K562 (cell line): Measurements from ENCODE around the gene TMEM95. TPM values are rescaled to one million over a fixed set of nuclear protein-coding genes. Genes with fewer than 3 reads are reported as not detected.
A peak's percentile ranks its signal among the peaks of the same experiment; 100 is the strongest.

Experiments
- CREM ChIP-seq: IDR thresholded peaks from 2 replicates; pipeline ENCODE4 v1.6.1; 2014; ENCODE audit warnings: antibody characterized with exemption, low read depth
- EHMT2 ChIP-seq: fragments of 450-650 bp; IDR thresholded peaks from 2 replicates; pipeline ENCODE4 v1.6.1; 2018; ENCODE audit warnings: antibody characterized with exemption
- ESRRB ChIP-seq: fragments of 250-450 bp; sonication (Bioruptor Pico); IDR thresholded peaks from 2 replicates; pipeline ENCODE4 v1.5.0; 2020; ENCODE audit warnings: mild to moderate bottlenecking, moderate library complexity, borderline replicate concordance
- FOXJ3 ChIP-seq: sonication (generic); formaldehyde crosslinking; IDR thresholded peaks from 2 replicates; pipeline ENCODE4 v1.4.0; 2020; ENCODE audit warnings: mild to moderate bottlenecking, missing genetic modification reagents
- FOXK2 ChIP-seq, 2 experiments: fragments of 450-650 bp; IDR thresholded peaks in 1 of 2; conservative IDR thresholded peaks in 1 of 2; 2 replicates each; pipeline ENCODE4 v1.6.1; 2016; ENCODE audit warnings: low read depth in 2 of 2, mild to moderate bottlenecking in 1 of 2
- FOXP1 ChIP-seq: sonication (generic); formaldehyde crosslinking; IDR thresholded peaks from 2 replicates; pipeline ENCODE4 v1.8.0; 2022; ENCODE audit warnings: mild to moderate bottlenecking, missing genetic modification reagents
- HDAC2 ChIP-seq: fragments of 450-650 bp; IDR thresholded peaks from 2 replicates; pipeline ENCODE4 v1.6.1; 2016; ENCODE audit warnings: mild to moderate bottlenecking
- KAT7 ChIP-seq: sonication (generic); formaldehyde crosslinking; IDR thresholded peaks from 2 replicates; pipeline ENCODE4 v1.8.0; 2022; ENCODE audit warnings: missing genetic modification reagents, mild to moderate bottlenecking, borderline replicate concordance
- MAZ ChIP-seq, 2 experiments: fragments of 450-650 bp in 1 of 2; sonication (generic) in 1 of 2; formaldehyde crosslinking; IDR thresholded peaks in 1 of 2; conservative IDR thresholded peaks in 1 of 2; 2 replicates each; pipeline versions ENCODE4 v1.4.0 to v1.5.0; 2020; ENCODE audit warnings: mild to moderate bottlenecking in 1 of 2, missing genetic modification reagents in 1 of 2
- MED1 ChIP-seq: sonication (generic); formaldehyde crosslinking; IDR thresholded peaks from 2 replicates; pipeline ENCODE4 v1.8.1; 2023; ENCODE audit warnings: missing genetic modification reagents, borderline replicate concordance
- MYBL2 ChIP-seq, 2 experiments: fragments of 450-650 bp in 1 of 2; sonication (generic) in 1 of 2; formaldehyde crosslinking in 1 of 2; IDR thresholded peaks; 2 replicates each; pipeline versions ENCODE4 v1.6.1 to v1.8.1; 2017 to 2022; ENCODE audit warnings: borderline replicate concordance in 1 of 2, inconsistent platforms in 1 of 2, low read depth in 1 of 2, mild to moderate bottlenecking in 1 of 2, missing genetic modification reagents in 1 of 2, moderate library complexity in 1 of 2
- NR2C2 ChIP-seq, 2 experiments: fragments of 200-800 bp in 1 of 2; sonication (Bioruptor generic) in 1 of 2; sonication (generic) in 1 of 2; formaldehyde crosslinking in 1 of 2; IDR thresholded peaks; 2 replicates each; pipeline versions ENCODE4 v1.6.1 to v1.8.0; 2016 to 2022; ENCODE audit warnings: mild to moderate bottlenecking in 1 of 2, missing compliant biosample characterization in 1 of 2, missing genetic modification characterization in 1 of 2, missing genetic modification reagents in 1 of 2
- SAP30 ChIP-seq: fragments of 200-600 bp; sonication (generic); IDR thresholded peaks from 2 replicates; pipeline ENCODE4 v1.6.1; 2012; ENCODE audit warnings: borderline replicate concordance, low read depth, mild to moderate bottlenecking, moderate library complexity, low read length, control low read depth, inconsistent platforms; ENCODE audit not compliant: insufficient read depth, poor library complexity, severe bottlenecking
- SUPT5H ChIP-seq: fragments of 450-650 bp; IDR thresholded peaks from 2 replicates; pipeline ENCODE4 v1.6.1; 2016
- ZNF239 ChIP-seq: fragments of 250-450 bp; sonication (Bioruptor Pico); IDR thresholded peaks from 2 replicates; pipeline ENCODE4 v1.4.0; 2020; ENCODE audit warnings: mild to moderate bottlenecking
- ZNF445 ChIP-seq: fragments of 250-450 bp; sonication (Bioruptor Pico); IDR thresholded peaks from 2 replicates; pipeline ENCODE4 v1.4.0; 2020; ENCODE audit warnings: low read depth, mild to moderate bottlenecking, moderate library complexity
- ZNF561 ChIP-seq: fragments of 450-650 bp; formaldehyde crosslinking; conservative IDR thresholded peaks from 2 replicates; pipeline ENCODE4 v1.4.0; 2020; ENCODE audit warnings: mild to moderate bottlenecking, moderate library complexity
- polyA plus RNA-seq, 8 experiments: library from polyadenylated mRNA; depleted of rRNA in 4 of 8; stranded (reverse) in 5 of 8; unstranded in 3 of 8; fragments of >200 nt; fragmentation: Nextera tagmentation in 2 of 8; fragmentation: Illumina TruSeq in 1 of 8; extraction: Ambion mirVana in 2 of 8; extraction: Trizol in 1 of 8; gene quantifications; 2 replicates each; pipeline versions ENCODE4 v1.2.1 to v1.2.3, GENCODE V29; 2011 to 2014; ENCODE audit warnings: inconsistent platforms in 1 of 8, missing spikeins in 1 of 8
- total RNA-seq, 7 experiments: library from RNA; depleted of rRNA in 6 of 7; stranded (reverse); fragments of >200 nt in 6 of 7; fragmentation: Illumina TruSeq in 2 of 7; extraction: Trizol in 2 of 7; gene quantifications; 2 replicates each; pipeline versions ENCODE4 v1.2.1 to v1.2.3, GENCODE V29; 2011 to 2021; ENCODE audit warnings: low replicate concordance in 1 of 7
- TF ChIP-seq, protein P1 (sequence below): fragments of 450-650 bp; IDR thresholded peaks from 2 replicates; pipeline ENCODE4 v1.6.1; 2016
- TF ChIP-seq, protein P2 (sequence below): fragments of 200-400 bp; formaldehyde crosslinking; IDR thresholded peaks from 2 replicates; pipeline ENCODE4 v1.6.1; 2017; ENCODE audit warnings: mild to moderate bottlenecking, low read depth, low read length, moderate library complexity
- TF ChIP-seq, protein P3 (sequence below), 2 experiments: fragments of 450-650 bp in 1 of 2; sonication (generic) in 1 of 2; formaldehyde crosslinking in 1 of 2; IDR thresholded peaks in 1 of 2; conservative IDR thresholded peaks in 1 of 2; 2 replicates each; pipeline versions ENCODE4 v1.6.1 to v1.8.1; 2016 to 2023; ENCODE audit warnings: mild to moderate bottlenecking in 2 of 2, moderate library complexity in 2 of 2, inconsistent platforms in 1 of 2, missing genetic modification reagents in 1 of 2
- TF ChIP-seq, protein P4 (sequence below): fragments of 450-650 bp; conservative IDR thresholded peaks from 2 replicates; pipeline ENCODE4 v1.6.1; 2016; ENCODE audit warnings: missing genetic modification characterization, low read depth, mild to moderate bottlenecking, control low read depth, missing compliant biosample characterization

TMEM95 gene
- total and polyA plus RNA-seq, 9 of the 15 experiments (the other 6 are each of a cell fraction or from before 2014, with no cell fraction given), result not detected

DNA sequence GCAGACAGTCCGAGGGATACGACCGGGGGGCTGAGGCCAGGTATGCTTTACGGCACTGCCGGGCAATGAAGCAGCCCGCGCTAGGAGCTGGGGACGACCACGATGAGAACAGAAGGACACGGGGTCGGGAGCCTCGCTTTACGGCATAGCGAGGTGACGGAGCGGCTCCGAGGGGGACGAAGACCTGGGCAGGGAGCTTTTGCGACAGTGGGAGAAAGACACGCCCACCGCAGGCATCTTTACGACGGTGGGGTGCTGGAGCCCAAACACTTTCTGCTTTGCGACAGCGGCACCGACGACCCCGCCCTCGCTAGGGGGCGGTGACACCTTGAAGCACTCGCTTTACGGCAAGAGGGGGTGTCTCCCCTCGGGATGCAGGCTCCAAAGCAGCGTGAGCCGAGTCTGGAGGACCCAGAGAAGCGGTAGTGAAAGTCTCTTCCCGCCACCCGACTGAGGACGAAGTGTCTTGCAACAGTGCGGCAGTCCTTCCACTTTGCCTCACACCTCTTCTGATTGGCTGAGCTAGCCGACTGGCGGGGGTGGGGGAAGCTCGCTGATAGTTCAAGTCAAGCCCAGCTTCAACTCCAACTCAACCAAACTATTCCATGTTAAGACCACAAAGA lies 25.5 kb upstream of the TMEM95 start (continued):
- no peak; the same call in none of the 2 replicates for TF ChIP-seq CREM
- no peak for TF ChIP-seq EHMT2
- TF ChIP-seq, protein P1, sequence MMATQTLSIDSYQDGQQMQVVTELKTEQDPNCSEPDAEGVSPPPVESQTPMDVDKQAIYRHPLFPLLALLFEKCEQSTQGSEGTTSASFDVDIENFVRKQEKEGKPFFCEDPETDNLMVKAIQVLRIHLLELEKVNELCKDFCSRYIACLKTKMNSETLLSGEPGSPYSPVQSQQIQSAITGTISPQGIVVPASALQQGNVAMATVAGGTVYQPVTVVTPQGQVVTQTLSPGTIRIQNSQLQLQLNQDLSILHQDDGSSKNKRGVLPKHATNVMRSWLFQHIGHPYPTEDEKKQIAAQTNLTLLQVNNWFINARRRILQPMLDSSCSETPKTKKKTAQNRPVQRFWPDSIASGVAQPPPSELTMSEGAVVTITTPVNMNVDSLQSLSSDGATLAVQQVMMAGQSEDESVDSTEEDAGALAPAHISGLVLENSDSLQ, result peak; percentile 68
- TF ChIP-seq SAP30, result peak; percentile 70
- TF ChIP-seq ZNF239 (CRISPR knock-in tag), result no peak
- TF ChIP-seq, protein P2, sequence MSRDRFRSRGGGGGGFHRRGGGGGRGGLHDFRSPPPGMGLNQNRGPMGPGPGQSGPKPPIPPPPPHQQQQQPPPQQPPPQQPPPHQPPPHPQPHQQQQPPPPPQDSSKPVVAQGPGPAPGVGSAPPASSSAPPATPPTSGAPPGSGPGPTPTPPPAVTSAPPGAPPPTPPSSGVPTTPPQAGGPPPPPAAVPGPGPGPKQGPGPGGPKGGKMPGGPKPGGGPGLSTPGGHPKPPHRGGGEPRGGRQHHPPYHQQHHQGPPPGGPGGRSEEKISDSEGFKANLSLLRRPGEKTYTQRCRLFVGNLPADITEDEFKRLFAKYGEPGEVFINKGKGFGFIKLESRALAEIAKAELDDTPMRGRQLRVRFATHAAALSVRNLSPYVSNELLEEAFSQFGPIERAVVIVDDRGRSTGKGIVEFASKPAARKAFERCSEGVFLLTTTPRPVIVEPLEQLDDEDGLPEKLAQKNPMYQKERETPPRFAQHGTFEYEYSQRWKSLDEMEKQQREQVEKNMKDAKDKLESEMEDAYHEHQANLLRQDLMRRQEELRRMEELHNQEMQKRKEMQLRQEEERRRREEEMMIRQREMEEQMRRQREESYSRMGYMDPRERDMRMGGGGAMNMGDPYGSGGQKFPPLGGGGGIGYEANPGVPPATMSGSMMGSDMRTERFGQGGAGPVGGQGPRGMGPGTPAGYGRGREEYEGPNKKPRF, result no peak
- TF ChIP-seq HDAC2, result no peak
- 0 out of 4 replicates have a peak, but pooled peaks of 1 of the 2 experiments have one; percentile 6 for TF ChIP-seq FOXK2 (conservative IDR thresholded peaks at IDR 0.05 in 1 of 2, IDR thresholded peaks at IDR 0.05 in 1 of 2; ENCODE audit: low read depth in 2 of 2)
- no peak for TF ChIP-seq FOXP1 (CRISPR knock-in tag)
- TF ChIP-seq SUPT5H, result peak; percentile 55
- TF ChIP-seq NR2C2 (CRISPR knock-in tag; IDR thresholded peaks at IDR 0.05), result 0 out of 2 replicates have a peak, but pooled peaks have one; percentile 20
- TF ChIP-seq NR2C2 (tag; IDR thresholded peaks at IDR 0.05), result peak; percentile 79
- no peak for TF ChIP-seq ESRRB (CRISPR knock-in tag)
- TF ChIP-seq, protein P3, sequence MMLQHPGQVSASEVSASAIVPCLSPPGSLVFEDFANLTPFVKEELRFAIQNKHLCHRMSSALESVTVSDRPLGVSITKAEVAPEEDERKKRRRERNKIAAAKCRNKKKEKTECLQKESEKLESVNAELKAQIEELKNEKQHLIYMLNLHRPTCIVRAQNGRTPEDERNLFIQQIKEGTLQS (IDR thresholded peaks at IDR 0.05), result no peak
- TF ChIP-seq, protein P3 (CRISPR knock-in tag; conservative IDR thresholded peaks at IDR 0.05), result no peak
- TF ChIP-seq FOXJ3 (CRISPR knock-in tag), result no peak
- TF ChIP-seq, protein P4, sequence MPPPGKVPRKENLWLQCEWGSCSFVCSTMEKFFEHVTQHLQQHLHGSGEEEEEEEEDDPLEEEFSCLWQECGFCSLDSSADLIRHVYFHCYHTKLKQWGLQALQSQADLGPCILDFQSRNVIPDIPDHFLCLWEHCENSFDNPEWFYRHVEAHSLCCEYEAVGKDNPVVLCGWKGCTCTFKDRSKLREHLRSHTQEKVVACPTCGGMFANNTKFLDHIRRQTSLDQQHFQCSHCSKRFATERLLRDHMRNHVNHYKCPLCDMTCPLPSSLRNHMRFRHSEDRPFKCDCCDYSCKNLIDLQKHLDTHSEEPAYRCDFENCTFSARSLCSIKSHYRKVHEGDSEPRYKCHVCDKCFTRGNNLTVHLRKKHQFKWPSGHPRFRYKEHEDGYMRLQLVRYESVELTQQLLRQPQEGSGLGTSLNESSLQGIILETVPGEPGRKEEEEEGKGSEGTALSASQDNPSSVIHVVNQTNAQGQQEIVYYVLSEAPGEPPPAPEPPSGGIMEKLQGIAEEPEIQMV (tag), result peak; percentile 91
- no peak for TF ChIP-seq MYBL2 (IDR thresholded peaks at IDR 0.05; ENCODE audit: low read depth)
- no peak for TF ChIP-seq MYBL2 (CRISPR knock-in tag; IDR thresholded peaks at IDR 0.05; ENCODE audit: borderline replicate concordance)
- TF ChIP-seq MAZ (CRISPR knock-in tag; conservative IDR thresholded peaks at IDR 0.05 in 1 of 2, IDR thresholded peaks at IDR 0.05 in 1 of 2), result peak; percentile 47 to 72; a peak in 3 of 4 replicates
- TF ChIP-seq ZNF561 (CRISPR knock-in tag), result no peak
- no peak for TF ChIP-seq KAT7 (CRISPR knock-in tag)
- TF ChIP-seq MED1, result no peak
- no peak for TF ChIP-seq ZNF445 (CRISPR knock-in tag)
